AG04449 (cell line): ENCODE data around the gene SMPDL3A.

Experiments
- CTCF ChIA-PET: fragments of 350-600 bp; formaldehyde crosslinking; extraction: SDS; loops from one replicate; lab custom pipeline; 2021; ENCODE audit warnings: antibody characterized with exemption; lab: Yijun Ruan, JAX
- POLR2A ChIA-PET: fragments of 400-600, 350-600 bp; formaldehyde crosslinking; extraction: SDS; loops from one replicate; lab custom pipeline; 2020; ENCODE audit warnings: antibody characterized with exemption, inconsistent platforms; lab: Yijun Ruan, JAX
- DNase-seq: peaks from one replicate; pipeline ENCODE4 v3.0.0-alpha.2; 2010; ENCODE audit warnings: low read depth, low spot score
- H3K4me3 ChIP-seq: 2 replicates; pipeline ENCODE4 v1.5.1; 2011; ENCODE audit warnings: low read depth, mild to moderate bottlenecking, control low read depth, low read length
- TF ChIP-seq, protein P1 (sequence below): IDR thresholded peaks from one replicate; pipeline ENCODE4 v1.5.1; 2011; ENCODE audit warnings: mild to moderate bottlenecking, moderate library complexity, low read length, control low read depth, inconsistent platforms; ENCODE audit not compliant: insufficient read depth; ENCODE audit errors: missing control alignments

SMPDL3A gene

DNA sequence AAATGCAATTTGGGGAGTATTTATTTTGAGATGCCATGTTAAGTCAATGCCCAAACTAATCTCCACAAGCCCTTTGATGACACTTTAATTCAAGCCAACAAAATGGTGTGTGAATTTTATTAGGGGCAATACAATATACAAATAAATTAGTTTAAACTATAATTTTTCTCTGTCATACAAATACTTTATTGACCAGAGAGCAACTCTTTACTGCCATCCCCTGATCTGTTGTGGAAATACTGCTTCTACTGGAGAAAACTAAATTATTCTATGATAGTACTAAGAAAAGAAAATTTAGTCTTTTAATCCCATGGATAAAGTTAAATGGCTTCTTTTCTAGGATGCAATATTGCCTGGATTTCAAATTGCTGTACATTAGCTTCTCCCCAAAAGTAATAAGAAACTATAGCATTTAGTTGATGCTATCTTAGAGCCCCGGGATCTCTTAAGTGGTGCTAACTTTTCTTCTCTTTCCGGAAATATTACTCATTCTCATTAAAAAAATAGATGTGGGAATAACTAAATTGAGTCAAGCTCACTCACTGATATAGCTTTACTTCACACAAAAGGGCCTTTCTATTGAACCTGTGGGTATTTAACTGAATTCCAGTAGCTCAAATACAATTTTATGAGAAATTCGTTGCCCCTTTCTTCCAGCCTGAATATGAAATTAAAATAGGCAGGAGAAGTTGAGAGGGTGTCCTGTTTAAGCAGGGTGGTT is 49.2 kb downstream of the SMPDL3A start:
- H3K4me3 ChIP-seq: no peak overlapping the region
- TF ChIP-seq, protein P1, sequence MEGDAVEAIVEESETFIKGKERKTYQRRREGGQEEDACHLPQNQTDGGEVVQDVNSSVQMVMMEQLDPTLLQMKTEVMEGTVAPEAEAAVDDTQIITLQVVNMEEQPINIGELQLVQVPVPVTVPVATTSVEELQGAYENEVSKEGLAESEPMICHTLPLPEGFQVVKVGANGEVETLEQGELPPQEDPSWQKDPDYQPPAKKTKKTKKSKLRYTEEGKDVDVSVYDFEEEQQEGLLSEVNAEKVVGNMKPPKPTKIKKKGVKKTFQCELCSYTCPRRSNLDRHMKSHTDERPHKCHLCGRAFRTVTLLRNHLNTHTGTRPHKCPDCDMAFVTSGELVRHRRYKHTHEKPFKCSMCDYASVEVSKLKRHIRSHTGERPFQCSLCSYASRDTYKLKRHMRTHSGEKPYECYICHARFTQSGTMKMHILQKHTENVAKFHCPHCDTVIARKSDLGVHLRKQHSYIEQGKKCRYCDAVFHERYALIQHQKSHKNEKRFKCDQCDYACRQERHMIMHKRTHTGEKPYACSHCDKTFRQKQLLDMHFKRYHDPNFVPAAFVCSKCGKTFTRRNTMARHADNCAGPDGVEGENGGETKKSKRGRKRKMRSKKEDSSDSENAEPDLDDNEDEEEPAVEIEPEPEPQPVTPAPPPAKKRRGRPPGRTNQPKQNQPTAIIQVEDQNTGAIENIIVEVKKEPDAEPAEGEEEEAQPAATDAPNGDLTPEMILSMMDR: peak; percentile 37
- ChIA-PET CTCF (interaction anchor here (0.5 to 2.7 kb wide), 31 partner anchors 9 to 667 kb away, joined by 3 to 292 read pairs (median 6); partner anchors contain the start of genes PKIB, SERINC1 and SMPDL3A), POLR2A (no interaction called here)
- DNase-seq: no peak

DNA sequence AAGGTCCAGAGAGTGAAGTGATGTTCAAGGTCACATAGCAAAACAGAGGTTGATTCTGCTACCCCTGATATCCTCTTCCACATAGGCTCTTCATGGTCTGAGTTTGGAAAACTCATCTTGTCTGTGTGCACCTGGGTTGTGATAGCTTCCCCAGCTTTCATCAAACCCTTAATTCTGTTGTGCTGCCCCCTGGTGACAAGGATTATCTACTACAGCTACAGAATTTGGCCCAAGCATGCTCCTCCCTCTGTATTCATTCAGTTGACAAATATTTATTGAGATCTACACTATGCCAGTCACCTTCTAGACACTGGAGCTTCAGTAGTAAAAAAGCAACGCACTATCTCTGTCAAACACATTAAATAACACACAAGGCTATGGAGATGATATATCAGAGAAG is 50.4 kb downstream of the SMPDL3A start:
- DNase-seq: no peak
- ChIA-PET CTCF (interaction anchor here (0.9 to 2.7 kb wide), 32 partner anchors 8 to 362 kb away, joined by 3 to 292 read pairs (median 6); partner anchors contain the start of genes PKIB and SMPDL3A), POLR2A (no interaction called here)
- H3K4me3 ChIP-seq: no peak overlapping the region
- TF ChIP-seq, protein P1: peak; percentile 60

DNA sequence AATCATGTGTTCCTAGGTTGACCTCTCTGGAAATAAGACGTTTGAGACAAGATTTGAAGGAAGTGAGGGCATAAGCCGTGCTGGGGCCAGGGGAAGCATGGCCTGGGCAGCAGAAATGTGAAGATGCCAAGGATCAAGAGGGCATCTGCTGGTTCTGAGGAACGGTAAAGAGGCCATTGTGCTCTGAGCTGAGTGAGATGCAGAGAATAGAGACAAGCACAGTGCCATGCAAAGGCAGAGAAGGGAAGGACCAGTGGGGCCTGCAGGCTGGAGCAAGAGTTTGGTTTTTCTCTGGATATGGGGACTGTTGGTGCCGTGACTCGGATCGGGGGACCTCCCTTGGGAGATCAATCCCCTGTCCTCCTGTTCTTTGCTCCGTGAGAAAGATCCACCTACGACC is 50.8 kb downstream of the SMPDL3A start:
- TF ChIP-seq, protein P1: no peak
- CTCF ChIA-PET: interaction anchor here (1.1 to 2.7 kb wide), 25 partner anchors 9 to 348 kb away, joined by 3 to 292 read pairs (median 9); partner anchors contain the start of genes PKIB and SMPDL3A
- H3K4me3 ChIP-seq: no peak overlapping the region
- DNase-seq: no peak
- POLR2A ChIA-PET: no interaction called here

DNA sequence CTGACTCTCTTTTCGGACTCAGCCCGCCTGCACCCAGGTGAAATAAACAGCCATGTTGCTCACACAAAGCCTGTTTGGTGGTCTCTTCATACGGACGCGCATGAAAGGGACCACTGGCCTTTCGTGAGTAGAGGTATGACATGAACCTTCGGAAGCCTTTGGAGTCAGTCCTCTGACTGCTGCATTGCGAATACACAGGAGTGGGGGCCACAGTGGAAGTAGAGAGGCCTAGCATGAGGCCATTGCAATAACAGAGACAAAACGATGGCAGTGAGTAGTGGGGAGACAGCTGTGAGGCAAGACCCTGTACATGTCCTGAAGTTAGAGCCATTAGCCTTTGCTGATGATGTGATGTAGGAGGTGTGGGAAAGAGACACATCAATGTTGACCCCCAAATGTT is 56.4 kb downstream of the SMPDL3A start:
- ChIA-PET POLR2A (no interaction called here), CTCF (interaction anchor here (1.0 to 1.9 kb wide), 5 partner anchors 56 to 118 kb away, joined by 3 to 6 read pairs (median 5); partner anchors contain the start of gene SMPDL3A)

DNA sequence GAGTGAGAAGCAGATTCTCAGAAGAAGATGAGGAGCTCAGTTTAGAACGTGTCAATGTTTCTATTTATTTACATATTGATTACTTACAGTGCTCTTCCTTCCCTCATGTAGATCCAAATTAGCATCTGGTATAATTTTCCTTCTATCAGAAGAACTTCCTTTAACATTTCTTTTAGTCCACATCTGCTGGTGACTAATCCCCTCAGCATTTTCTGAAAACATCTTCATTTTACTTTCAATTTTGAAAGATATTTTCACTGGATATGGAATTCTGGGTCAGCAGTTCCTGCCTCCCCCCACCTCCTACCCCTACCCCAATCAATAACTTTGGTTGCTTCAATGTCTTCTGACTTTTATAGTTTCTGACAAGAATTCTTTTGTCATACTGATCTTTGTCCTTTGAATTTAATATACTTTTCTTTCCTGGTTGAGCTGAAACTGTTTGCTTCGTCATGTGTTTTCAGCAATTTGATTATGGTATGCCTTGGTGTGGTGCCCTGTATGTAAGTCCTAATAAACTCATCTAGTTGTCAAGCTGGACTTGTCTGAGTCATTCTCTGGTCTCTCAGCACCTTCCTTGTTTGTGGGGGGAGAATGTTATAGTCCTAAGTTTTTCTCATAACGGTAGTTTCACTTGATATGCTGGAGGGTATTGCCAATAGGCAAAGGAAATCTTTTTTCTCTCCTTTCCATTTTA is 57.0 kb downstream of the SMPDL3A start:
- POLR2A ChIA-PET: no interaction called here
- TF ChIP-seq, protein P1: no peak
- no peak overlapping the region for H3K4me3 ChIP-seq
- CTCF ChIA-PET: interaction anchor here (1.0 to 1.9 kb wide), 5 partner anchors 57 to 118 kb away, joined by 3 to 6 read pairs (median 5); partner anchors contain the start of gene SMPDL3A
- no peak for DNase-seq

More for the DNA sequence above, 56.4 kb downstream of the SMPDL3A start:
- H3K4me3 ChIP-seq: no peak overlapping the region
- TF ChIP-seq, protein P1: no peak
- DNase-seq: no peak
